Sigmoid colon (tissue), 4 donors: ENCODE measurements around the gene GLG1.
"Not testable (repeated sequence)": the region's sequence is repeated elsewhere in the genome, so short reads cannot be mapped to it uniquely, and the experiment has no call there.

ENCODE experiments used
- POLR2A ChIP-seq, 2 donors: fragments of 450-650 bp; IDR thresholded peaks; one replicate each; pipeline ENCODE4 v1.6.1; 2016; ENCODE audit warnings: antibody characterized with exemption in 2 of 2, mild to moderate bottlenecking in 2 of 2, moderate library complexity in 2 of 2
- POLR2AphosphoS5 ChIP-seq, 4 donors: sonication (generic); formaldehyde crosslinking; IDR thresholded peaks; one replicate each; pipeline ENCODE4 v1.6.1; 2017; ENCODE audit warnings: antibody characterized with exemption in 4 of 4
- TF ChIP-seq, protein P1 (sequence below), 4 experiments: fragments of 450-650 bp in 3 of 4; fragments of 200-600 bp in 1 of 4; IDR thresholded peaks; one replicate each; pipeline ENCODE4 v1.5.1; 2016 to 2019; ENCODE audit warnings: antibody characterized with exemption in 4 of 4, mild to moderate bottlenecking in 3 of 4, moderate library complexity in 2 of 4

DNA sequence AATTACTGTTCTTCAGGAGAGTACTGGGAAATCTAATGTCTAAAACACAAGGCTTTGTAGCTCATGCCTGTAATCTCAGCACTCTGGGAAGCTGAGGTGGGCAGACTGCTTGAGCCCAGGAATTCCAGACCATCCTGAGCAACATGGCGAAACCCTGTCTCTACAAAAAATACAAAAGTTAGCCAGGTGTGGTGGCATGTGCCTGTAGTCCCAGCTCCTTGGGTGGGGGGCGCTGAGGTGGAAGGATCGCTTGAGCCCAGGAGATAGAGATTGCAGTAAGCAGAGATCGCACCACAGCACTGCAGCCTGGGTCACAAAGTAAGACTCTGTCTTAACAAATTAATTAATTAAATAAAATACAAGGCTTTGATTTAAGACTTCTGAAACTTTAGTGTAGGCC lies 60.8 kb downstream of the GLG1 start:
- TF ChIP-seq, protein P1, sequence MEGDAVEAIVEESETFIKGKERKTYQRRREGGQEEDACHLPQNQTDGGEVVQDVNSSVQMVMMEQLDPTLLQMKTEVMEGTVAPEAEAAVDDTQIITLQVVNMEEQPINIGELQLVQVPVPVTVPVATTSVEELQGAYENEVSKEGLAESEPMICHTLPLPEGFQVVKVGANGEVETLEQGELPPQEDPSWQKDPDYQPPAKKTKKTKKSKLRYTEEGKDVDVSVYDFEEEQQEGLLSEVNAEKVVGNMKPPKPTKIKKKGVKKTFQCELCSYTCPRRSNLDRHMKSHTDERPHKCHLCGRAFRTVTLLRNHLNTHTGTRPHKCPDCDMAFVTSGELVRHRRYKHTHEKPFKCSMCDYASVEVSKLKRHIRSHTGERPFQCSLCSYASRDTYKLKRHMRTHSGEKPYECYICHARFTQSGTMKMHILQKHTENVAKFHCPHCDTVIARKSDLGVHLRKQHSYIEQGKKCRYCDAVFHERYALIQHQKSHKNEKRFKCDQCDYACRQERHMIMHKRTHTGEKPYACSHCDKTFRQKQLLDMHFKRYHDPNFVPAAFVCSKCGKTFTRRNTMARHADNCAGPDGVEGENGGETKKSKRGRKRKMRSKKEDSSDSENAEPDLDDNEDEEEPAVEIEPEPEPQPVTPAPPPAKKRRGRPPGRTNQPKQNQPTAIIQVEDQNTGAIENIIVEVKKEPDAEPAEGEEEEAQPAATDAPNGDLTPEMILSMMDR (IDR thresholded peaks at IDR 0.05), result not testable (repeated sequence)
- TF ChIP-seq POLR2A, POLR2AphosphoS5 (IDR thresholded peaks at IDR 0.05): not testable (repeated sequence)
